K562 (cell line): ENCODE measurements around the gene TET2. TPM values are rescaled to one million over a fixed set of nuclear protein-coding genes. Genes with fewer than 3 reads are reported as not detected.

ENCODE experiments used
- ATAC-seq: fragments of 200-7000 bp; cut with Tn5 transposase; 3 replicates; pipeline ENCODE4 v1.9.1; 2020; ENCODE audit warnings: moderate library complexity
- BruUV-seq: library from RNA; stranded (reverse); fragments of 400-500 nt; replicated peaks from 2 replicates; lab custom pipeline; 2021; lab: Mats Ljungman, UMichigan
- CTCF ChIA-PET: fragments of 300-600 bp; formaldehyde crosslinking; extraction: SDS; loops from one replicate; lab custom pipeline; 2021; ENCODE audit warnings: low intra/inter-chr PET ratio; lab: Yijun Ruan, JAX
- POLR2A ChIA-PET: fragments of 300-600, 350-650 bp; sonication (Branson Sonifier 250); formaldehyde crosslinking; extraction: SDS; loops from one replicate; lab custom pipeline; 2021; ENCODE audit warnings: antibody characterized with exemption, inconsistent platforms; lab: Yijun Ruan, JAX
- DNase-seq, 4 experiments: peaks; one replicate each; pipeline versions ENCODE4 v3.0.0 to v3.0.0-alpha.2; 2011 to 2018; ENCODE audit warnings: low spot score in 3 of 4, mixed read lengths in 3 of 4; ENCODE audit errors: extremely low read depth in 1 of 4
- FAIRE-seq: peaks from 2 replicates; lab custom pipeline; 2011; peaks lifted over from hg19 to GRCh38; lab: Jason Lieb, UNC
- H2AFZ ChIP-seq: 2 replicates; pipeline ENCODE4 v1.6.0; 2011; ENCODE audit warnings: low read depth, low read length, control low read depth, inconsistent platforms
- H3K27ac ChIP-seq: fragments of 200-600 bp; 3 replicates; pipeline ENCODE4 v1.8.0; 2011; ENCODE audit warnings: low read depth, mild to moderate bottlenecking, control low read depth, inconsistent platforms, low read length, moderate library complexity, mixed read lengths; ENCODE audit errors: extremely low read depth
- H3K27me3 ChIP-seq, 2 experiments: fragments of 300-600 bp in 1 of 2; 2 replicates in 1 of 2; 3 replicates in 1 of 2; pipeline versions ENCODE4 v1.6.0 to v1.8.0; 2011; ENCODE audit warnings: inconsistent platforms in 2 of 2, low read length in 2 of 2, mild to moderate bottlenecking in 1 of 2, mixed read lengths in 1 of 2, moderate library complexity in 1 of 2; ENCODE audit not compliant: control insufficient read depth in 2 of 2, insufficient read depth in 2 of 2
- H3K36me3 ChIP-seq: fragments of 300-600 bp; 3 replicates; pipeline ENCODE4 v1.8.0; 2011; ENCODE audit warnings: mild to moderate bottlenecking, low read length, inconsistent platforms; ENCODE audit not compliant: control insufficient read depth, insufficient read depth
- H3K4me1 ChIP-seq, 2 experiments: fragments of 200-600 bp in 1 of 2; replicated peaks in 1 of 2; 2 replicates in 1 of 2; 3 replicates in 1 of 2; pipeline versions ENCODE4 v1.5.1 to v1.8.0; 2011; ENCODE audit warnings: inconsistent platforms in 2 of 2, low read length in 2 of 2, mild to moderate bottlenecking in 1 of 2, mixed read lengths in 1 of 2, moderate library complexity in 1 of 2; ENCODE audit not compliant: control insufficient read depth in 2 of 2, insufficient read depth in 2 of 2
- H3K4me2 ChIP-seq: 2 replicates; pipeline ENCODE4 v1.6.1; 2011; ENCODE audit warnings: low read length, control low read depth, inconsistent platforms, mixed read lengths; ENCODE audit not compliant: insufficient read depth
- H3K4me3 ChIP-seq: fragments of 200-600 bp; sonication (generic), shearing (Covaris generic); 2 replicates; pipeline ENCODE4 v1.5.1; 2016; ENCODE audit warnings: control low read depth, inconsistent platforms
- H3K79me2 ChIP-seq: fragments of 200-600 bp; 3 replicates; pipeline ENCODE4 v1.8.0; 2011; ENCODE audit warnings: low read length, inconsistent platforms; ENCODE audit not compliant: control insufficient read depth, insufficient read depth
- H3K9ac ChIP-seq, 2 experiments: 2 replicates each; pipeline versions ENCODE4 v1.6.0 to v1.6.1; 2011; ENCODE audit warnings: low read depth in 2 of 2, low read length in 2 of 2, control low read depth in 1 of 2, inconsistent platforms in 1 of 2, mild to moderate bottlenecking in 1 of 2, mixed read lengths in 1 of 2; ENCODE audit not compliant: insufficient read depth in 1 of 2
- H3K9me1 ChIP-seq: one replicate; pipeline ENCODE4 v1.6.0; 2011; ENCODE audit warnings: inconsistent platforms, mild to moderate bottlenecking, low read length, moderate library complexity; ENCODE audit not compliant: control insufficient read depth, insufficient read depth
- H3K9me3 ChIP-seq: replicated peaks from 2 replicates; pipeline ENCODE4 v1.5.1; 2011; ENCODE audit warnings: low read depth, low read length, inconsistent platforms; ENCODE audit not compliant: control insufficient read depth, insufficient read depth
- H4K20me1 ChIP-seq: replicated peaks from 2 replicates; pipeline ENCODE4 v1.6.1; 2011; ENCODE audit warnings: low read length, inconsistent platforms, mixed read lengths; ENCODE audit not compliant: control insufficient read depth, insufficient read depth
- BDP1 ChIP-seq: IDR thresholded peaks from 3 replicates; pipeline ENCODE4 v1.6.1; 2011; ENCODE audit not compliant: insufficient read length, insufficient read depth
- BRCA1 ChIP-seq, 2 experiments: fragments of 450-650 bp in 1 of 2; sonication (generic) in 1 of 2; formaldehyde crosslinking in 1 of 2; IDR thresholded peaks; 2 replicates each; pipeline versions ENCODE4 v1.5.0 to v1.6.1; 2017 to 2020; ENCODE audit warnings: mild to moderate bottlenecking in 1 of 2, missing genetic modification reagents in 1 of 2
- CBX2 ChIP-seq: fragments of 200-600 bp; sonication (generic); IDR thresholded peaks from one replicate; pipeline ENCODE4 v1.6.1; 2012; ENCODE audit warnings: mild to moderate bottlenecking, low read length, inconsistent platforms; ENCODE audit not compliant: insufficient read depth, poor library complexity, severe bottlenecking
- JUNB ChIP-seq: fragments of 450-650 bp; formaldehyde crosslinking; conservative IDR thresholded peaks from 2 replicates; pipeline ENCODE4 v1.4.0; 2020; ENCODE audit warnings: mild to moderate bottlenecking
- POLR3A ChIP-seq: IDR thresholded peaks from 2 replicates; pipeline ENCODE4 v1.6.1; 2011; ENCODE audit warnings: borderline replicate concordance, mild to moderate bottlenecking, moderate library complexity; ENCODE audit not compliant: insufficient read length, insufficient read depth; ENCODE audit errors: extremely low read depth
- ZBTB33 ChIP-seq: sonication (generic); formaldehyde crosslinking; IDR thresholded peaks from 2 replicates; pipeline ENCODE4 v1.8.1; 2023; ENCODE audit warnings: mild to moderate bottlenecking, missing genetic modification reagents
- ZNF584 ChIP-seq: fragments of 200-800 bp; sonication (Bioruptor generic); IDR thresholded peaks from 2 replicates; pipeline ENCODE4 v1.6.1; 2016; ENCODE audit warnings: low read depth, mild to moderate bottlenecking, missing genetic modification characterization, missing compliant biosample characterization
- ZNF668 ChIP-seq: fragments of 250-450 bp; sonication (Bioruptor Pico); IDR thresholded peaks from 2 replicates; pipeline ENCODE4 v1.8.0; 2022; ENCODE audit warnings: mild to moderate bottlenecking, inconsistent platforms
- WGBS: fragments of 100-300 bp; shearing (Covaris generic); methylation state at CpG from one replicate; pipeline ENCODE4 v1.1.6; 2016; ENCODE audit warnings: low coverage, mixed read lengths; ENCODE audit not compliant: insufficient coverage; ENCODE audit errors: missing lambda C conversion rate; 5-methylcytosine and 5-hydroxymethylcytosine counted together
- in situ Hi-C: fragments of 300-500 bp; cut with MboI; formaldehyde crosslinking; loops from 4 replicates; pipeline ENCODE4 v1.15.0; 2018; ENCODE audit warnings: inconsistent platforms, mixed read lengths
- intact Hi-C: fragments of 100-400 bp; cut with micrococcal nuclease; formaldehyde crosslinking; loops from 2 replicates; pipeline ENCODE4 v1.14.2; 2022
- polyA plus RNA-seq, 8 experiments: library from polyadenylated mRNA; depleted of rRNA in 4 of 8; stranded (reverse) in 5 of 8; unstranded in 3 of 8; fragments of >200 nt; fragmentation: Nextera tagmentation in 2 of 8; fragmentation: Illumina TruSeq in 1 of 8; extraction: Ambion mirVana in 2 of 8; extraction: Trizol in 1 of 8; gene quantifications; 2 replicates each; pipeline versions ENCODE4 v1.2.1 to v1.2.3, GENCODE V29; 2011 to 2014; ENCODE audit warnings: inconsistent platforms in 1 of 8, missing spikeins in 1 of 8
- total RNA-seq, 7 experiments: library from RNA; depleted of rRNA in 6 of 7; stranded (reverse); fragments of >200 nt in 6 of 7; fragmentation: Illumina TruSeq in 2 of 7; extraction: Trizol in 2 of 7; gene quantifications; 2 replicates each; pipeline versions ENCODE4 v1.2.1 to v1.2.3, GENCODE V29; 2011 to 2021; ENCODE audit warnings: low replicate concordance in 1 of 7

Gene TET2
- total and polyA plus RNA-seq, 9 of the 15 experiments (the other 6 are each of a cell fraction or from before 2014, with no cell fraction given), result 0.80 to 11.1 (median 4.9) TPM

DNA sequence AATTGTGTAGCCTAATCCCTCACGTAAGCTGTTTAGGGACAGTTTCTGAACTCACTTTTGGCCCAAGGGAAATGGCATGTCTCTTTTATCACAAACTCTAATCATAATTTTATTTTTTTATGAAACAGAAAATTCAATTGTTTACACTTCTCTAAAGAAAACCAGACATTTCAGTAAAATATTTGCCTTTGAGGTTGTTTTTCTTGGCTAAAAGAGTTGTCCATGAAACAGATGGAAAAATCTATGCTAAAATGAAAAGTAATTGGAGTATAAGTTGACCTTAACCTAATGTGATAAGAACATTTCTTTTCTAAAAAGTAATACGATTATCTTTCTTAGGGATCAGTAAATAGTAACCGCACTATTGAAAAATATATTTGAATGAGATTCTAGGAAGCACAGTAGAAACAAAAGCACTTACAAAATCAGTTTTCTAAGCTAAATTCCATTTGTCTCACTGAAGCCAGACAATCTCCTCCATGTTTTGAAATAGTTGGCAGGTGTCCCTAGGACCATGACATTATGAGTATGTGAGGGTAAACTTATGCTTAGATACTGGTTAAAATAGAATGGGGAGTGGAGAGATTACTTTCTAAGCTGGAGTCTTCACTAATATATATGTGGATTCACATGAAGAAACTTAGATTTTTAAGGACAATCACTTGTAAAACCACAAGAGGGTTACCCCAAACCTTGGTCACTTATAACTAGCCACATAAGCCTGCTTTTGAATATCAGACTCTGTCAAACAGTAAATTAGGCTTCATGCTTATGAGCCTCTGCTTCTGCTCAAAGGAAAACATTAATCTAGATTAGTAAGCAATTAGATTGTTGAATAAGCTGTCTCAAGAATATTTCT lies 20.1 kb upstream of the TET2 start:
- Histone ChIP-seq H3K27ac (no peak overlapping the region), H3K79me2 (no peaks in the 10 kb centered on the region), H3K36me3 (no peaks in the 10 kb centered on the region), H3K9me1 (no peaks in the 10 kb centered on the region), H3K4me1 (no peaks in the 10 kb centered on the region; a peak in 1 of 5 replicates), H2AFZ (no peak overlapping the region), H3K4me2 (no peak overlapping the region), H3K27me3 (no peaks in the 10 kb centered on the region), H4K20me1 (no peaks in the 10 kb centered on the region), H3K9ac (no peak overlapping the region), H3K4me3 (no peak overlapping the region), H3K9me3 (no peaks in the 10 kb centered on the region)
- ATAC-seq, result no peak
- FAIRE-seq, result no peak
- intact Hi-C loops, result no loop called here
- POLR2A ChIA-PET, result no interaction called here
- WGBS, result 11% methylated on average over 3 of the region's 3 CpGs
- no peak for DNase-seq
- CTCF ChIA-PET, result no interaction called here
- TF ChIP-seq BRCA1 (IDR thresholded peaks at IDR 0.05) (no peak), BRCA1 (CRISPR knock-in tag; IDR thresholded peaks at IDR 0.05) (no peak)
- in situ Hi-C loops, result no loop called here
- no TSS peak for BruUV-seq

DNA sequence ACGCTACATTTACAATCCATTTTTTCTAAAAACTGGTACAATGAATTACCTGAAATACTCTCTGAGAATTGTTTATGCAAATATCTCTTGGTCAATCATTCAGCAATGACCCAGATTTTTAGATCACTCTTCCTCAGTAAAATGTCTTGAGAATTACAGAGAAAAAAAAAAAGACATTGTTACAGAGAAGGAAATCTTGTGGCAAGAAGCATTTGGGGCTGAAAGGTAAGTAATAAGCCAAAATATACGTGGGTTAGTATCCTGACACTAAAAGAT lies 19.6 kb upstream of the TET2 start:
- no peaks in the 10 kb centered on the region for H4K20me1 ChIP-seq
- H3K9ac ChIP-seq, result no peak overlapping the region
- no peak overlapping the region for H3K4me3 ChIP-seq
- in situ Hi-C loops, result no loop called here
- TF ChIP-seq BDP1 (no peak), POLR3A (no peak), JUNB (CRISPR knock-in tag) (no peak), CBX2 (no peak), ZBTB33 (CRISPR knock-in tag) (no peak), ZNF668 (no peak), ZNF584 (CRISPR knock-in tag) (no peak)
- TF ChIP-seq, all 486 proteins: peak for 0
- Histone ChIP-seq H2AFZ (no peak overlapping the region), H3K27me3 (no peaks in the 10 kb centered on the region), H3K36me3 (no peaks in the 10 kb centered on the region), H3K9me1 (no peaks in the 10 kb centered on the region), H3K4me2 (no peak overlapping the region), H3K4me1 (no peaks in the 10 kb centered on the region; a peak in 1 of 5 replicates), H3K27ac (no peak overlapping the region), H3K9me3 (no peaks in the 10 kb centered on the region), H3K79me2 (no peaks in the 10 kb centered on the region)
- BruUV-seq, result no TSS peak
- POLR2A ChIA-PET, result no interaction called here
- DNase-seq, result no peak
- no peak for ATAC-seq
- intact Hi-C loops, result no loop called here
- FAIRE-seq, result no peak
- CTCF ChIA-PET, result no interaction called here
- WGBS, result 3% methylated on average over 2 of the region's 2 CpGs
